GM18868 (cell line): ENCODE data around the gene CLDN22.

Experiments used
- ATAC-seq: cut with Tn5 transposase; IDR thresholded peaks from one replicate; pipeline ENCODE4 v1.9.1; 2021; ENCODE audit warnings: mild to moderate bottlenecking, moderate library complexity; ENCODE audit not compliant: unreplicated experiment

Gene CLDN22

GRCh38 chr4:183285886-183286285 is 34.2 kb downstream of the CLDN22 start:
- no peak for ATAC-seq

GRCh38 chr4:183284965-183285364 is 35.1 kb downstream of the CLDN22 start:
- ATAC-seq, result no peak

GRCh38 chr4:183284258-183284785 is 35.8 kb downstream of the CLDN22 start:
- no peak for ATAC-seq

GRCh38 chr4:183276106-183276505 is 44.0 kb downstream of the CLDN22 start:
- no peak for ATAC-seq

- no peak for ATAC-seq
Measured at GRCh38 chr4:183272384-183272783, 47.7 kb downstream of the CLDN22 start.

GRCh38 chr4:183268556-183268955 is 51.5 kb downstream of the CLDN22 start:
- no peak for ATAC-seq
